Adrenal gland (tissue), 12 donors: ENCODE measurements around the gene OSTC. TPM values are rescaled to one million over a fixed set of nuclear protein-coding genes. Genes with fewer than 3 reads are reported as not detected.

Experiments used
- DNase-seq, 7 donors: peaks; one replicate each; pipeline ENCODE4 v3.0.0-alpha.2; 2019 to 2020
- H3K27ac ChIP-seq, 5 donors: fragments of 200-600 bp; sonication (generic) in 4 of 5; 1 replicate in 3 of 5; 2 replicates in 2 of 5; pipeline versions ENCODE4 v1.5.1 to v1.8.0; 2016 to 2020; ENCODE audit warnings: mild to moderate bottlenecking in 1 of 5
- H3K27me3 ChIP-seq: fragments of 200-600 bp; 2 replicates; pipeline ENCODE4 v1.8.0; 2021
- H3K36me3 ChIP-seq, 2 donors: fragments of 200-600 bp; replicated peaks in 1 of 2; 1 replicate in 1 of 2; 2 replicates in 1 of 2; pipeline versions ENCODE4 v1.5.1 to v1.8.0; 2018 to 2022
- H3K4me1 ChIP-seq, 2 donors: fragments of 200-600 bp; replicated peaks in 1 of 2; 1 replicate in 1 of 2; 2 replicates in 1 of 2; pipeline versions ENCODE4 v1.5.1 to v1.8.0; 2018 to 2021
- H3K4me3 ChIP-seq, 4 donors: fragments of 200-600 bp; sonication (generic) in 3 of 4; one replicate each; pipeline ENCODE4 v1.5.1; 2016 to 2018
- H3K9me3 ChIP-seq, 3 donors: fragments of 200-600 bp; sonication (generic) in 1 of 3; replicated peaks in 1 of 3; 1 replicate in 2 of 3; 2 replicates in 1 of 3; pipeline versions ENCODE4 v1.5.1 to v1.8.0; 2016 to 2021
- POLR2A ChIP-seq, 2 donors: fragments of 450-650 bp; IDR thresholded peaks; one replicate each; pipeline ENCODE4 v1.6.1; 2017; ENCODE audit warnings: antibody characterized with exemption in 2 of 2, mild to moderate bottlenecking in 2 of 2, moderate library complexity in 1 of 2
- WGBS, 4 donors: extraction: QIAGEN DNeasy Blood & Tissue Kit in 2 of 4; methylation state at CpG; one replicate each; pipeline versions ENCODE4 v1.1.5 to v1.1.7; 2013 to 2017; 5-methylcytosine and 5-hydroxymethylcytosine counted together
- intact Hi-C, 2 donors: fragments of 100-400 bp; cut with DNase I; formaldehyde crosslinking; loops; one replicate each; pipeline versions ENCODE4 v1.14.1 to v1.15.0; 2022 to 2023
- polyA plus RNA-seq, 3 donors: library from polyadenylated mRNA; stranded (reverse); fragments of 200-250 nt in 2 of 3; fragments of 350-450 nt in 1 of 3; fragmentation: Illumina TruSeq in 1 of 3; extraction: RNeasy Lipid Tissue Mini Kit (QIAGEN cat#74804) in 1 of 3; gene quantifications; one replicate each; pipeline ENCODE4 v1.2.3, GENCODE V29; 2013 to 2014
- total RNA-seq, 9 donors: library from RNA; depleted of rRNA in 4 of 9; stranded (reverse); fragments of >200 nt in 4 of 9; fragments of 120-200 nt in 1 of 9; fragmentation: NEBNext Ultra II Directional in 1 of 9; extraction: Animal tissue kit (Norgen Biotek cat#: 25700) in 1 of 9; gene quantifications; one replicate each; pipeline versions ENCODE4 v1.1.0 to v1.2.4, GENCODE V29; 2013 to 2023
- TF ChIP-seq, protein P1 (sequence below), 6 experiments: fragments of 450-650 bp in 4 of 6; fragments of 200-600 bp in 2 of 6; sonication (generic) in 1 of 6; IDR thresholded peaks; 1 replicate in 5 of 6; 2 replicates in 1 of 6; pipeline versions ENCODE4 v1.5.1 to v1.8.0; 2016 to 2021; ENCODE audit warnings: antibody characterized with exemption in 6 of 6, mild to moderate bottlenecking in 2 of 6, moderate library complexity in 1 of 6
- donor health status: healthy with polysubstance abuse.
- donor health status: Bipolar disorder and iron deficiency.
- donor health status: DM: yes; HTN: yes; CAD: no.
- donor health status: DM: no; HTN: no; CAD: no.
- donor health status: DM: no; HTN: no; CAD: no.
- donor health status: DM: yes; HTN: yes; CAD: no.

Gene OSTC
- total and polyA plus RNA-seq, 12 donors = 50.4 to 297 (median 75.7) TPM

DNA sequence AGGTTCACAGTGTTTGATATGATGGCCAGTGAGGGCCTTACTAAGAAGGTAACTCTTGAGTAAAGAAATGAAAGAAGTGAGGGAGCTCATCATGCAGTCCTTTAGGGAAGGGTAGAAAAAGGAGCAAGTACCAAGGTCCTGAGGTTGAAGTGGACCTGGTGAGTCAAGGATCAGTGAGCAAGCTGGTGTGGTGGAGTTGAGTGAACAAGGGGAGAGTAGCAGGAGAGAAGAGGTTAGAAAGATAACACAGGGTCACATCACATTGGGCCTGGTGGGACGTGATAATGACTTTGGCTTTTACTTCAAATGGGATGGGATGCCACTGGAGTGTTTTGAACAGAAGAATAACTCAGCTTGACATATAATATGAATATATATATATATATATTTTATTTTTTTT, 44.7 kb downstream of the OSTC start:
- 83 to 91% (median 89%) methylated on average over 1 of the region's 1 CpG for WGBS, 4 donors
- TF ChIP-seq POLR2A (IDR thresholded peaks at IDR 0.05) = no peak
- TF ChIP-seq, protein P1, sequence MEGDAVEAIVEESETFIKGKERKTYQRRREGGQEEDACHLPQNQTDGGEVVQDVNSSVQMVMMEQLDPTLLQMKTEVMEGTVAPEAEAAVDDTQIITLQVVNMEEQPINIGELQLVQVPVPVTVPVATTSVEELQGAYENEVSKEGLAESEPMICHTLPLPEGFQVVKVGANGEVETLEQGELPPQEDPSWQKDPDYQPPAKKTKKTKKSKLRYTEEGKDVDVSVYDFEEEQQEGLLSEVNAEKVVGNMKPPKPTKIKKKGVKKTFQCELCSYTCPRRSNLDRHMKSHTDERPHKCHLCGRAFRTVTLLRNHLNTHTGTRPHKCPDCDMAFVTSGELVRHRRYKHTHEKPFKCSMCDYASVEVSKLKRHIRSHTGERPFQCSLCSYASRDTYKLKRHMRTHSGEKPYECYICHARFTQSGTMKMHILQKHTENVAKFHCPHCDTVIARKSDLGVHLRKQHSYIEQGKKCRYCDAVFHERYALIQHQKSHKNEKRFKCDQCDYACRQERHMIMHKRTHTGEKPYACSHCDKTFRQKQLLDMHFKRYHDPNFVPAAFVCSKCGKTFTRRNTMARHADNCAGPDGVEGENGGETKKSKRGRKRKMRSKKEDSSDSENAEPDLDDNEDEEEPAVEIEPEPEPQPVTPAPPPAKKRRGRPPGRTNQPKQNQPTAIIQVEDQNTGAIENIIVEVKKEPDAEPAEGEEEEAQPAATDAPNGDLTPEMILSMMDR (IDR thresholded peaks at IDR 0.05) = no peak
- Histone ChIP-seq H3K4me1 (no peaks in the 10 kb centered on the region), H3K27me3 (no peaks in the 10 kb centered on the region), H3K27ac (no peak overlapping the region), H3K36me3 (no peaks in the 10 kb centered on the region), H3K4me3 (no peak overlapping the region), H3K9me3 (no peaks in the 10 kb centered on the region)
- intact Hi-C loops = no loop called here
- no peak for DNase-seq

DNA sequence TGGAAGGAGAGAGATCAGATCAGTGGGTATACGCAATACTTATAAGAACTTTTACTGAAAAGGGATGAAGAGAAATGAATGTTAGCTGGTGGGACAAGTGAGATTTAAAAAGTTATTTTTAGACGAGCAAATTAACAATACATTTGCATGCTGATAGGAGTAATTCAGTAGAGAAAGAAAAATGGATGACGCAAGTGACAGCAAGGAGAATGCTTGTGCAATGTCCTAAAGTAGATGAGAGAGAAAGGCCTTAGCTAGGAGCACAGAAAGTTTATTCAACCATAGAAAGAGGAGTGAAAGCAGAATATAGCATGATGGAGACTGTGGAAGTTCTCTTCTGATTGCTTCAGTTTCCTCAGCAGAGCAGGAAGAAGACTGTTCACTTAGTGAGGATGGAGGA, 45.8 kb downstream of the OSTC start:
- H3K4me3 ChIP-seq = no peak overlapping the region
- intact Hi-C loops = no loop called here
- no peaks in the 10 kb centered on the region for H3K27me3 ChIP-seq
- 78 to 87% (median 83%) methylated on average over 3 of the region's 3 CpGs for WGBS, 4 donors
- no peak for DNase-seq
- H3K9me3 ChIP-seq = no peaks in the 10 kb centered on the region
- TF ChIP-seq, protein P1 (IDR thresholded peaks at IDR 0.05) = no peak
- no peak for TF ChIP-seq POLR2A (IDR thresholded peaks at IDR 0.05)
- H3K36me3 ChIP-seq = no peaks in the 10 kb centered on the region
- H3K27ac ChIP-seq = no peak overlapping the region
- no peaks in the 10 kb centered on the region for H3K4me1 ChIP-seq

DNA sequence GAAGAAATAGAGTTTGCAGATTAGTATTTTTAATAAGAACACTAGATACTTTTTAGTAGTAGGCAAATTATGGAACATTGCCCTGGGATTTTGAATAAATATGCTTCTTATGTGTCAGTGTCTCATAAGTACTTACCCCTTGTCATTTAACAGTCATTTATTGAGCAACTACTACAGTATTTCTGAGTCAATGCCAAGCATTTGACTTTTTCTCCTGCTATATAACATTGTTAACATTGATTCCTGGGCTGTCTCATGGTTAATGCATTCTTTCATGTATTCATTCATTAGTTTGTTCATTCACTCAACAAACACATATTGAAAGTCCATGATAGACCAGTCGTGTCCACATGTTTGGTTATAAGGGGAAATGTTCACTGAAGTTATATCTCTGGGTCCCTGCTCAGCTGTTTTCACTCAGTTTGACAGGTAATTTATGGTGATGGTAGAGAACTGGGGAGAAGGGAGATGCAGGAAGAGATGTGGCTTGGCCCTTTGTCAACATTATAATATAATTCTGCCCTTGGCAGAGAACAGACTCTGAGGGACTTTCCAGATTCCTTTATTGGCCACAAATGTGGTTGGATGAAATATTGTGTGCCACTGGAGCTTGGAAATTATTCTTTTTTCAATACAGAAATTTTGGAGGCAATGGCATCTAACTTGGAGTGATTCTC, 49.8 kb downstream of the OSTC start:
- Histone ChIP-seq H3K9me3 (no peaks in the 10 kb centered on the region), H3K4me3 (no peak overlapping the region), H3K27ac (no peak overlapping the region), H3K4me1 (no peaks in the 10 kb centered on the region), H3K36me3 (no peaks in the 10 kb centered on the region), H3K27me3 (no peaks in the 10 kb centered on the region)
- DNase-seq = no peak
- TF ChIP-seq, protein P1 (IDR thresholded peaks at IDR 0.05) = no peak
- intact Hi-C loops = no loop called here
- 56 to 64% (median 62%) methylated on average over 1 of the region's 1 CpG for WGBS, 4 donors

DNA sequence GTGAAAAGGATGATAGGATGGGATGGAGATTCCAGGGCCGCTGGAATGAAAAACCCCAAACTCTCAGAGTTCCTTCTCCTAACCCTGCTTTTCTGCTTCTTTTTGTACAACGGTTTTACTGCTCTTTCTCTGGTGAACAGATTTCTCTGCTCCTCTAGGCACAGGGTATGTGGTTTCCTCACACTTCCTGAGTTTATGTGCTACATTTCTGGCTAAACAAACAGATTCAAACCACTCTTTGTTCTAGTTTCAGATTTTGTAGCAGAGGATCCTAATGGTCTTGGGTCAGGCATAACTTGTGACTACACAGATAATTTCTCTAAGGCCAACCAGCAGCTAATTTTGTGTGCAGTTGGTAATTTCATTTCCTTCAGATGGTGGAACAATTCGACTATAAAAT, 52.6 kb downstream of the OSTC start:
- no peak for DNase-seq
- WGBS, 4 donors = 54 to 69% (median 58%) methylated on average over 3 of the region's 3 CpGs
- Histone ChIP-seq H3K4me3 (no peak overlapping the region), H3K36me3 (no peaks in the 10 kb centered on the region), H3K27me3 (no peaks in the 10 kb centered on the region), H3K4me1 (no peaks in the 10 kb centered on the region), H3K27ac (no peak overlapping the region), H3K9me3 (no peaks in the 10 kb centered on the region)
- intact Hi-C loops = no loop called here
- no peak for TF ChIP-seq POLR2A (IDR thresholded peaks at IDR 0.05)
- TF ChIP-seq, protein P1 (IDR thresholded peaks at IDR 0.05) = no peak
